ENCODE results near the gene NEURL3.

GRCh38 chr2:96523659-96524481, 18.7 kb upstream of the NEURL3 start:
- no peak for TF ChIP-seq EZH2phosphoT487 (IDR thresholded peaks at IDR 0.05; ENCODE audit: low read depth, severe bottlenecking, unreplicated experiment)
- no peak for TF ChIP-seq CTCF (IDR thresholded peaks at IDR 0.05; ENCODE audit: poor library complexity)
- no peak for TF ChIP-seq EZH2 (IDR thresholded peaks at IDR 0.05; ENCODE audit: borderline replicate concordance)
